Measurements from ENCODE around the gene PTK7.

Gene PTK7

GRCh38 chr6:43146709-43147688, 70.9 kb downstream of the PTK7 start:
- Histone ChIP-seq H3K9ac (ENCODE audit: low read depth, low read length) (no peak overlapping the region), H3K4me1 (ENCODE audit: insufficient read depth, low read length) (peaks cover 9% of the 10 kb centered on the region; the same call in 1 of the 2 replicates)

GRCh38 chr6:43147691-43148477, 71.8 kb downstream of the PTK7 start:
- H3K36me3 ChIP-seq (ENCODE audit: insufficient read depth, low read length): peaks cover 6% of the 10 kb centered on the region
- H3K4me1 ChIP-seq (ENCODE audit: insufficient read depth, low read length): peaks cover 6% of the 10 kb centered on the region; the same call in 1 of the 2 replicates
- no peaks in the 10 kb centered on the region for H3K9me3 ChIP-seq (ENCODE audit: control insufficient read depth, insufficient read depth, low read length)
- no peak overlapping the region for H3K9ac ChIP-seq (ENCODE audit: low read depth, low read length)

More at GRCh38 chr6:43146709-43147688, 70.9 kb downstream of the PTK7 start:
- H3K9me3 ChIP-seq (ENCODE audit: control insufficient read depth, insufficient read depth, low read length): no peaks in the 10 kb centered on the region
- H3K36me3 ChIP-seq (ENCODE audit: insufficient read depth, low read length): peaks cover 6% of the 10 kb centered on the region

- H3K9me3 ChIP-seq (ENCODE audit: control insufficient read depth, insufficient read depth, low read length): no peaks in the 10 kb centered on the region
- H3K4me1 ChIP-seq (ENCODE audit: insufficient read depth, low read length): no peaks in the 10 kb centered on the region
- no peak overlapping the region for H3K9ac ChIP-seq (ENCODE audit: low read depth, low read length)
- H3K36me3 ChIP-seq (ENCODE audit: insufficient read depth, low read length): peaks cover 6% of the 10 kb centered on the region
Observed at GRCh38 chr6:43149265-43149664, 73.2 kb downstream of the PTK7 start.

DNA sequence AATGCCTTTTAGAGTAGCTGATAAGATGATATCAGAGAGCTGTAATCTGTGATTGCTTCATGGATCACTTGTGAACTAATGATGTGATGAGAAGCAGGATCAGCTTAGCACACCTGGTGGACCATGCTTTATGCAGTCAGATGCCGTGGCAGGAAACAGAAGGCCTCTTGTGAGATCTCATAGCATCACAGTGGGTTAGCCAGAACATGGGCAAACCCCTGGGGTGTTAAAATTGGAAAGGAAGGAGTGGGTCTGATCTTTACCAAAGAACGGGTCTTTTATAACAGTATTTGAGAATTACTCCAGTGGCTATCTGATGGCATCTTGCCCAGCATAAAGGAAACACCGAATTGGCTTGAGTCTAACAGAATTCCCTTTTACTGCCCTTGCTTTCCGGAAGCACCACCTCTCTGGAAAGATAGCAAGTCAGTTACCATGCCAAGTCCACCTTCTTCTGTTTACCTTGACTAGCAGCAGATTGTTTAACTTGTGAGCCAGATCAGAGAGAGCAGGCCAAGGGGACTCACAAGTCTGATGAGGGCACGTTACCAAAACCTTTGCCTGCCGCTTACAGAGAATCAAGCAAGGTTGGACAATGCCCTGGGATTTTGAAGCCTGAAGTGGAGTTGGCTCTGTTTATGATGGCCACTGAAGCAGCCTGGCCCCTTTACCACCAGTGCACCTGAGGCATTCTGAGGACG, 74.1 kb downstream of the PTK7 start:
- H3K4me1 ChIP-seq (ENCODE audit: insufficient read depth, low read length): no peaks in the 10 kb centered on the region
- no peaks in the 10 kb centered on the region for H3K9me3 ChIP-seq (ENCODE audit: control insufficient read depth, insufficient read depth, low read length)
- H3K36me3 ChIP-seq (ENCODE audit: insufficient read depth, low read length): peaks cover 3% of the 10 kb centered on the region
- no peak overlapping the region for H3K9ac ChIP-seq (ENCODE audit: low read depth, low read length)

- Histone ChIP-seq H3K4me1 (ENCODE audit: insufficient read depth, low read length) (no peaks in the 10 kb centered on the region), H3K36me3 (ENCODE audit: insufficient read depth, low read length) (0 out of 2 replicates have a peak, but pooled peaks cover 6% of the 10 kb centered on the region), H3K9ac (ENCODE audit: low read depth, low read length) (no peak overlapping the region), H3K9me3 (ENCODE audit: control insufficient read depth, insufficient read depth, low read length) (no peaks in the 10 kb centered on the region)
Observed at GRCh38 chr6:43159599-43159998, 83.5 kb downstream of the PTK7 start.

DNA sequence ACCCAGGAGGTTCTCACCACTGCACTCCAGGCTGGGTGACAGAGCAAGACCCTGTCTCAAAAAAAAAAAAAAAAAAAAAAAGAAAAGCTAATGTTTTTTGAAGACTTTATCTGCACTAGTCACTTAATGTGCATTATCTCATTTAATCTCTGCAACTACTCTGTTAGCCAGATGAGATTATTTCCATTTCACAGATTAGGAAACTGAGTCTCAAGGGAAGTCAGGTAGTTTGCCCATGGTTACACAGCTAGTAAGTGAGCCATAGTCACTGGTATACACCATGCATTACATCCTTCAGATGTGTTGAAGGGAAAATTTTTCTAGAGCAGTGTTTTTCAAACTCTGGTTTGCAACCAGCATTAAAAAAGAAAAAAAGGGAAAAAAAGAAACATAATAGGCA, 87.8 kb downstream of the PTK7 start:
- Histone ChIP-seq H3K4me1 (ENCODE audit: insufficient read depth, low read length) (no peaks in the 10 kb centered on the region), H3K9ac (ENCODE audit: low read depth, low read length) (no peak overlapping the region), H3K9me3 (ENCODE audit: control insufficient read depth, insufficient read depth, low read length) (no peaks in the 10 kb centered on the region), H3K36me3 (ENCODE audit: insufficient read depth, low read length) (0 out of 2 replicates have a peak, but pooled peaks cover 6% of the 10 kb centered on the region)

GRCh38 chr6:43170417-43170930, 94.4 kb downstream of the PTK7 start:
- peaks cover 16% of the 10 kb centered on the region for H3K4me1 ChIP-seq (ENCODE audit: insufficient read depth, low read length)

DNA sequence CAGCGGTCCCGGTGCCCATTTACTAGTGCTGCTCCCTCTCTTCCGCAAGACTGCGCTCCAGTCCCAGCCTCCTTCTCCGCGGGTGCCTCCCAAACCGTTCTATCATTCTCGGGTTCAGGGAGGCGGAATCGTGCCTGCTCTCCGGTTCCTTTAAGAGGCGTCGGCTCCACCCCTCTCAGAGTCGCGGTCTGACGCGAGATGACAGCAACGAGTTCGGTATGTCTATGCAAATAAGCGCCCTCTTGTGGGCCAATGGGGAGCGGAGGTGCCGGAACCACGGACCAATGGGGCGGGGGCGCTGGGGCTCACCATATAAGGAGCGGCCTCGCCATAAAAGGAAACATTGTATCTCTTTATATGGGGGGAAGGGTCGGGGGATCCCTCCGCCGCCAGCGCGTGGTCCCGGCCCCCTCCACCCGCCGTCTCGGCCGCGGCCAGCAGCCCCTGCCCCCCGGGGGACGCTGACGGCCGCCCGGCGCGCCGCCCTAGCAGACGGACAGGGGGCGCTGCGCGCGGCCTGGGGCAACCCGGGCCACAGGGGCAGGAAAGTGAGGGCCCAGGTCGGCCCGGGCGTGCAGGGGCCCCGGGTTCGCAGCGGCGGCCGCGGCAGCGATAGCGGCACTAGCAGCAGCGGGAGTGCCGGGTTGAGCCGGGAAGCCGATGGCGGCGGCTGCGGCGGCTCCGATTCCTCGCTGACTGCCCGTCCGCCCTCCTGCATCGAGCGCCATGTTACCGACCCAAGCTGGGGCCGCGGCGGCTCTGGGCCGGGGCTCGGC, 95.0 kb downstream of the PTK7 start, which contains the start of gene SRF:
SRF (plus strand) TSS at position 339 of the 776 bp plus-strand sequence; CDS start at position 727, 388 bp downstream.
- no peaks in the 10 kb centered on the region for H3K9me3 ChIP-seq (ENCODE audit: control insufficient read depth, insufficient read depth, low read length)
- H3K9ac ChIP-seq (ENCODE audit: low read depth, low read length): peak within 1 kb of the TSS; percentile 66
- peaks cover 3% of the 10 kb centered on the region for H3K36me3 ChIP-seq (ENCODE audit: insufficient read depth, low read length)
- peaks cover 16% of the 10 kb centered on the region for H3K4me1 ChIP-seq (ENCODE audit: insufficient read depth, low read length)

More at GRCh38 chr6:43170417-43170930, 94.4 kb downstream of the PTK7 start:
- Histone ChIP-seq H3K36me3 (ENCODE audit: insufficient read depth, low read length) (peaks cover 1% of the 10 kb centered on the region; the same call in 1 of the 2 replicates), H3K9me3 (ENCODE audit: control insufficient read depth, insufficient read depth, low read length) (no peaks in the 10 kb centered on the region), H3K9ac (ENCODE audit: low read depth, low read length) (peak overlapping the region; percentile 66)

- Histone ChIP-seq H3K9ac (ENCODE audit: low read depth, low read length) (peak overlapping the region; percentile 66), H3K4me1 (ENCODE audit: insufficient read depth, low read length) (peaks cover 16% of the 10 kb centered on the region), H3K36me3 (ENCODE audit: insufficient read depth, low read length) (peaks cover 4% of the 10 kb centered on the region), H3K9me3 (ENCODE audit: control insufficient read depth, insufficient read depth, low read length) (no peaks in the 10 kb centered on the region)
Observed at GRCh38 chr6:43171707-43172103, 95.6 kb downstream of the PTK7 start.

DNA sequence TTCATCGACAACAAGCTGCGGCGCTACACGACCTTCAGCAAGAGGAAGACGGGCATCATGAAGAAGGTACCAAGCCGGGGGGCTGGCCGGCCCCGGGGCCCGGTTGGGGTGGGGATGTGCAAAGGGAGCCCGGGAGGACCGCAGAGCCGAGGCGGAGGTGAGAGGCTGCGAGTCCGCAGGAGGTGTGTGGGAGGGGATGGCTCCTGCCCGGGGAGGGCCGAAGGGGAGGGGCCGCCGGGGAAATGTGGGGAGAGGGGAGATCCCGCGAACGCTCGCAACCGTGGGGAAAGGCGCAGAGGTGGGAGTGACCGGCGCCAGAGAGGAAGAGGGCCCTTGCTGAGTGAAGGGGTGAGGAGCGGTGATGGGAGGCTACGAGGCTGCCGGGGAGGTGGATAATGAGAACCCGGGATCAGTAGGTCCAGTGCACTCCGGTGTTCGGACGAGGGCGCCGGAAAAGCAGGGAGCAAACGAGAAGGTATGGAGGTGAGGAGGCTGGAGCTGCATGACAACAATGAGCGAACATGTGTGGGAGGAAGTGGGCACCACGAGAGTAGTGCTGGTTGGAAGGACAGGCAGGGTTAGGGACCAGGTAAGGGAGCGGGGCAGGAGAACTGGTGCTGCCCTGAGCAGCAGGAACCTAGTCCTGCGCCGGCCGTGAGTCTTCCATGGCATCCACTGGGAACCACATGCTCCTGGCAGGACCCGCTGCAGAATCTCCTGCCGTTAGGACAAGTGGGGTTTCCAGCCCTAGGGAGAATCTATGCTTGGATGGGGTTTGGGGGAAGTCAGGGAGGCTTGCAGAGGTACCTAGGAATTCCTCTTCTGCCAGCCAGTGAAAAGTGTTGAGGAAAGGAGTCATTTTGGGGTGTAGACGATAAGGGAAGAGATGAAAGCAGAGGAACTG, 96.2 kb downstream of the PTK7 start:
- no peaks in the 10 kb centered on the region for H3K9me3 ChIP-seq (ENCODE audit: control insufficient read depth, insufficient read depth, low read length)
- H3K36me3 ChIP-seq (ENCODE audit: insufficient read depth, low read length): peaks cover 6% of the 10 kb centered on the region
- H3K4me1 ChIP-seq (ENCODE audit: insufficient read depth, low read length): peaks cover 16% of the 10 kb centered on the region
- peak overlapping the region; percentile 66 for H3K9ac ChIP-seq (ENCODE audit: low read depth, low read length)

DNA sequence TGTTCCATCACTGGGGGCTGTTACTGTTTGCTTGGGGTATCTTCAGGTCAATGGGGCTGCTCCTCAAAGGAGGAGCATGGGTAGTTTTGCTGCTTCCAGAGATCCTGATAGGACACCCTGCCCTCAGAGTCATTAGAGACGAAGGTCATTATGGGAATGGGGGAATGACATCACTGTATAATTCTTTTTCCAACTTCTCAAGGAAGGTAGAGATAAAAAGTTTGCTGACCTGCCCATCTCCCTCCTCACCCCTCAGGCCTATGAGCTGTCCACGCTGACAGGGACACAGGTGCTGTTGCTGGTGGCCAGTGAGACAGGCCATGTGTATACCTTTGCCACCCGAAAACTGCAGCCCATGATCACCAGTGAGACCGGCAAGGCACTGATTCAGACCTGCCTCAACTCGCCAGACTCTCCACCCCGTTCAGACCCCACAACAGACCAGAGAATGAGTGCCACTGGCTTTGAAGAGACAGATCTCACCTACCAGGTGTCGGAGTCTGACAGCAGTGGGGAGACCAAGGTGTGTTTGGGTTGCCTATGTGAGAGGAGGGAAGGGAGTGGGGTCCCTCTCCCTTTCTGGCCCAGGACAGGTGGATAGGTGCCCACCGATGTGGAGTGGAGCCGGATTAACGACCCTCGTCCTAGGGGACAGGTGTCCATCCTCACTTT, 97.6 kb downstream of the PTK7 start:
- Histone ChIP-seq H3K4me1 (ENCODE audit: insufficient read depth, low read length) (peaks cover 16% of the 10 kb centered on the region), H3K9ac (ENCODE audit: low read depth, low read length) (peak overlapping the region; percentile 66; the same call in 1 of the 2 replicates), H3K9me3 (ENCODE audit: control insufficient read depth, insufficient read depth, low read length) (no peaks in the 10 kb centered on the region), H3K36me3 (ENCODE audit: insufficient read depth, low read length) (peaks cover 6% of the 10 kb centered on the region)

Measured in ES-I3 (cell line).